RWPE1 (cell line): Measurements from ENCODE around the gene VPS8.

Source experiments
- CTCF ChIA-PET: fragments of 350-600 bp; sonication (Branson Sonifier 250); formaldehyde crosslinking; extraction: SDS; loops from one replicate; lab custom pipeline; 2021; lab: Yijun Ruan, JAX
- POLR2A ChIA-PET: fragments of 400-600 bp; formaldehyde crosslinking; extraction: SDS; loops from one replicate; lab custom pipeline; 2020; ENCODE audit warnings: antibody characterized with exemption; ENCODE audit not compliant: low non-redundant PET; lab: Yijun Ruan, JAX
- DNase-seq: peaks from one replicate; pipeline ENCODE4 v3.0.0; 2012; ENCODE audit warnings: low spot score
- H3K27ac ChIP-seq: fragments of 450-650 bp; 2 replicates; pipeline ENCODE4 v1.5.1; 2017
- CTCF ChIP-seq: fragments of 450-650 bp; conservative IDR thresholded peaks from 2 replicates; pipeline ENCODE4 v1.5.1; 2017; ENCODE audit warnings: low read depth, mild to moderate bottlenecking

VPS8 gene

GRCh38 chr3:184772667-184773272 lies 39.2 kb upstream of the VPS8 start:
- DNase-seq, result no peak
- POLR2A ChIA-PET, result no interaction called here
- no peak for TF ChIP-seq CTCF
- CTCF ChIA-PET, result interaction anchor here (3.1 kb wide), 1 partner anchor 212 kb away, joined by 18 read pairs; the partner anchor contains the start of gene EPHB3
- H3K27ac ChIP-seq, result no peak overlapping the region

- no peak for DNase-seq
- no peak for TF ChIP-seq CTCF
- CTCF ChIA-PET, result interaction anchor here (0.7 to 3.1 kb wide), 3 partner anchors 33 to 212 kb away, joined by 3 to 18 read pairs (median 4); partner anchors contain the start of gene EPHB3
- H3K27ac ChIP-seq, result no peak overlapping the region
- POLR2A ChIA-PET, result no interaction called here
These were observed 38.4 kb upstream of the VPS8 start for GRCh38 chr3:184773283-184774186.

- no peak for TF ChIP-seq CTCF
- POLR2A ChIA-PET, result no interaction called here
- no peak overlapping the region for H3K27ac ChIP-seq
- CTCF ChIA-PET, result interaction anchor here (0.6 to 1.5 kb wide), 7 partner anchors 10 to 335 kb away, joined by 3 to 6 read pairs (median 3); no protein-coding TSS in a partner anchor
- no peak for DNase-seq
These were observed 35.0 kb upstream of the VPS8 start for GRCh38 chr3:184776916-184777315.

GRCh38 chr3:184777566-184778356 lies 34.2 kb upstream of the VPS8 start:
- peak; percentile 82 for DNase-seq
- peak; percentile 73 for TF ChIP-seq CTCF
- no peak overlapping the region for H3K27ac ChIP-seq
- ChIA-PET POLR2A (interaction anchor here (0.6 kb wide), 1 partner anchor 177 kb away, joined by 4 read pairs; no protein-coding TSS in a partner anchor), CTCF (interaction anchor here (0.6 to 2.0 kb wide), 11 partner anchors 10 to 336 kb away, joined by 3 to 6 read pairs (median 3); no protein-coding TSS in a partner anchor)

GRCh38 chr3:184778426-184779332 lies 33.3 kb upstream of the VPS8 start:
- no peak for TF ChIP-seq CTCF
- ChIA-PET CTCF (interaction anchor here (0.9 to 2.0 kb wide), 5 partner anchors 12 to 237 kb away, joined by 3 to 6 read pairs (median 4); no protein-coding TSS in a partner anchor), POLR2A (interaction anchor here (1.0 kb wide), 1 partner anchor 217 kb away, joined by 4 read pairs; the partner anchor contains the start of gene EPHB3)
- DNase-seq, result no peak
- no peak overlapping the region for H3K27ac ChIP-seq
